CD4-positive, alpha-beta T cell treated with Interleukin-15 for 4 hours (primary cell): Measurements from ENCODE around the gene SLC39A1.
"Not testable (repeated sequence)": the region's sequence is repeated elsewhere in the genome, so short reads cannot be mapped to it uniquely, and the experiment has no call there.

Experiments
- DNase-seq: peaks from one replicate; pipeline ENCODE4 v3.0.0-alpha.2; 2020; ENCODE audit warnings: low spot score

The SLC39A1 gene

DNA sequence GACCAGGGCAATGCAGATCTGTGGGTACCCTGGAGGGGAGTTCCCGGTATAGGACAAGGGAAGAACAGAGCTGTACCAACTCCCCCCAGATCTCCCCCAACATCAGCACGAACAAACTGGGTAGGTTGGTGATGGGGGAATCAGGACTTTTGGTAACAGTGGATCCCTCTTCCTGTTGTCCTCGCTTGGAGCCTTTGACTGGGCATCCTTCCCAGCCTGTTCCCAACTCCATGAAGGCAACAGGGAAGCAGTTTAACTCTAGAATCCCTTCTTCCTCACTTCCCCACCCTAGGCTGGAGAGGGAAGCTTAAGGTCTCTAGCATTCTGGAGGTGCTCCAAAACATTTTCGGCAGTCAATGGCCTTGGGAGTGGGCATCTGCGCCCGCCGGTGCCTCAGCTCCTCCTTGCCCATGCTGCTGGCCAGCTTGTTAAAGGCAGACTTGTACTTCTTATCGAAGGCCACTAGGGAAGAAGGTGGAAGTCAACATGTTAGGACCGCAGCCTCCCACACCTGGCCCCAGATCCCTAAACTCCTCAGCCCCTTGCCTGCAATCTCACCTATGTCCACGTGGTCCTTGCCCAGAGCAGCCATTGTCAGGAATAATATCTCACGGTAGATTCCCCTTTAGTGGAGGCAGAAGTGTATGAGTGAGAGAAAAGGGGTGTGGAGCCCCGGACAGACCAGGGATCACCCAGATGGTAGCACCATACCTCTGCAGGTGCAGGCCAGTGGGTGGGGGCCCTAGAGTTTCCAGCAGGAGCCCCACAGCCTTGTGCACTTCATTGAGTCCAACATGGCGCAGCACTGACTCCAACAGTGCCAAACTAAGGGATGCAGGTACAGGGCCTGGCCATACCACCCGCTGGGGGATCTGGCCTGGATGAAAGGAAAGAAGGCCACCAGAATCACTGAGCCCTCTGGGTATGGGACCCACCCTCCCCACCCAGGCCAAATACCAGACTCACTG lies 33.1 kb downstream of the SLC39A1 start:
- DNase-seq, result no peak

DNA sequence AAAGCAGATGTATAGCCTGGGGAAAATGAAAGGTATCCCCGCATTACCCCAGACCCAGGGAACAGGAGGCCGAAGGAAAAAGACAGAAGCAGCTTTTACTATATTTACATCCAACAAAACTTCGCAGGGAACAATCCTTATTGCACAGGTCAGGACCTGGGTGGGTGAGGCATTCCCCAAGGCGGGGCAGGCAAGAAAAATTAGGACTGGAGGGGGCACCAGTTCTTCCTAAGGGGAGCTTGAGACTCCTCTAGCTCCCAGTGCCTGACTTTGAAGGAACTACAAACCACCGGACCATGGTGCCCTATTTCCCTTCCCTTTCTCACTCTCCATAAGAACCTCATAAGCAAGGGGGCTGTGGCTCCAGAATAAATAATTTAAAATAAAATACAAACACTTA lies 33.9 kb downstream of the SLC39A1 start:
- DNase-seq, result no peak

DNA sequence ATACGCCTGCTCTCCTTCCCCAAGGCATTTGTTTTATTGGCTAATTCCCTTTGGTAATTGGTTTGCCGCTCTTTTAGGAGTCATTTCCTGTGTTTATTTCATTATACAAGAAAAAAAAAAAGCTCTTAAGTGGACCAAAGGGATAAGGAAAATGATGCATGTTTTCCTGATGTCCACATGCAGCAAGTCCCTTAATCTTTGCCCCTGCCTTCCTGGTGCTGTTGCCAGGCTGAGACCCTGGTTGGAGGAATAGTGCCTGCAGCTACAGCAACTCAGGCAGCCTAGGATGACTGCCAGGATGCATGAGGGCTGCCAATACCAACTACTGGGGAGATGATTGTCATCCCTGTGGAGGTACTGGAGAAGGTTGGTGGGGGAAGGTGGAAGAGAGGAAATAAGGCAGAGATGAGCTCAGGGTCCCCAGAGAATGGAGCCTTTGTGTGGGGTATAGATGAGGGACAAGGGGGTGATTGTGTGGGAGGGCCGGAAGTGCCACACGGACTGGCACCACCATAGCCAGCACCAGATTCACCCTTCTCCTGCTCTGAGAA lies 34.5 kb downstream of the SLC39A1 start:
- DNase-seq, result no peak

DNA sequence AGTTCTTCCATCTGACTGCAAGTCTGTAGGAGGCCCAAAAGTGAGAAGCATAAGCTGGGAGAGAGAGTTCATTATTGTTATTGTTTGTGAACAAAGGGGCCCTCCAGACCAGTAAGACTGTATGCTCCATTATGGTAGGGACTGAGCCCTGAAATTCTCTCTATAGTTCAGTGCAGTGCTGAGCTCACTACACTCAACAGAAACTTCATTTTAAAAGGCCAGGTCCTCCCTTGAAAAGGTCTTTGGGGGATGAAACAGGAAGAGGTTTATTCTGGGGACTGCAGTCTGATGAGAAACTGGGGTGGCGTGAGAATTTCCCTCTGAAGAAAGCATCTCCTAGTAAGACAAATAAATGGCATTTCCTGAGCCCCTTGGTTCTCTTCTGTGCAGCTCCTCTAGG lies 35.1 kb downstream of the SLC39A1 start:
- no peak for DNase-seq

DNA sequence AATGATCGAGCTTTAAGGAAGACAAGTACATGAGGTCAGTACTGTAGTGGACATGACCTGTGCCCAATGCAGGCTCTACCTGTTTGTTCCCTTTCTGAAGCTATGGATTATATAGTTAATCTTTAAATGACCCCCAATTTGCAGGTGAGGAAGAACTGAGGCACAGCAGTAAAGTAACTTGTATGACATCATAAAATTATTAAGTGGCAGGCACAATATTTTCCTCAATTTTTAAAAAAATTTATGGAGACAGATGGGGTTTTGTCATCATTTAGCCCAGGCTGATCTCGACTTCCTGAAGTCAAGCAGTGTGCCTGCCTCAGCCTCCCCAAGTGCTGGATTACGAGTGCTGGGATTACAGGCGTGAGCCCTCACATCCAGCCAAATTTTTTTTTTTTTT lies 36.9 kb downstream of the SLC39A1 start:
- no peak for DNase-seq

DNA sequence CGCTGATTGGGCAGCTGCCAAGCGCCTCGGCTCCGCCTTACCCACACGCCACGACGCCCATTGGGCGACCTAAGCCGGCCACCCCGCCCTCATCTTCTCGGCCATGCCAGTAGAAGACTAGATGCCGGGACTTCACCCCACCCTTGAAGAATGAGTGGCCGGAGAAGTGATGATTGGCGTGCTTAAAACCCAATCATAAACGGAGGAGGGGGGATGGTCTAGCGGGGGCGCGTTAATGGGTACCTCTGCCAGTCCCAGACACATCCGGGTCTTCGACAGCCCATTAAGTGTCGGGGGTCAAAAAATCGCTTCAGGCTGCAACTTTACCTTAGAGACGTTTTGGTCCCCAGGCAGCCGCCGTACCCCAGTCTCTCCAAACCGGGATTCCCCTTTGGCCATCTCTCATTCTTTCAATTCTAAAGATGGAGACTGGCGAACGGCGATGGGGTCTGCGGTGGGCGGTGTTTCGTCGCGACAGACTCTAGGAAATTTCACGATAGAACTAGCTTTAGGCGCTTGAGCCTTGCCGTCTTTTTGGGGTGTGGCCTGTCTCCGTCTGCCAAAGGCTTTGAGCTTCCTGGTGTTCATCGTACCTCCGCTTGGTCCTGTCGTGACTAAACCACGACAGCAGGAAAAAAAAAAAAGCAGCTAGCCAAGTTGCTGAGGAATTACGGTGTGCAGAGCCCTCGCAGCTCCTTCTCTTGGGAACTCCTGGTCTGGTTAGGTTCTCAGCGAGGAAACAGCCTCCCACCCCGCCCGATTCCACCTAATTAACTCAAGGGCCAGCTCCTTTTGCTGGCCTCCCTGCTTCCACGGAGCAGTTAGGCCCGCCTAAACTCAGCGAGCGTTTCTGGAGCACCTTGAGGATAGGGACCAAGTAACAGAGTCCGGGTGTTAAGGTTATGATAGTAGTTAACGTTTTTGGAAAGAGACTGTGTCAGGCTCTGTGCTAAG lies 40.1 kb downstream of the SLC39A1 start, which contains the start of gene GATAD2B:
Gene GATAD2B (minus strand): TSS at position 1 of the 954 bp plus-strand sequence. CDS start 94,625 bp downstream, outside the sequence.
- DNase-seq, result peak; percentile 100

DNA sequence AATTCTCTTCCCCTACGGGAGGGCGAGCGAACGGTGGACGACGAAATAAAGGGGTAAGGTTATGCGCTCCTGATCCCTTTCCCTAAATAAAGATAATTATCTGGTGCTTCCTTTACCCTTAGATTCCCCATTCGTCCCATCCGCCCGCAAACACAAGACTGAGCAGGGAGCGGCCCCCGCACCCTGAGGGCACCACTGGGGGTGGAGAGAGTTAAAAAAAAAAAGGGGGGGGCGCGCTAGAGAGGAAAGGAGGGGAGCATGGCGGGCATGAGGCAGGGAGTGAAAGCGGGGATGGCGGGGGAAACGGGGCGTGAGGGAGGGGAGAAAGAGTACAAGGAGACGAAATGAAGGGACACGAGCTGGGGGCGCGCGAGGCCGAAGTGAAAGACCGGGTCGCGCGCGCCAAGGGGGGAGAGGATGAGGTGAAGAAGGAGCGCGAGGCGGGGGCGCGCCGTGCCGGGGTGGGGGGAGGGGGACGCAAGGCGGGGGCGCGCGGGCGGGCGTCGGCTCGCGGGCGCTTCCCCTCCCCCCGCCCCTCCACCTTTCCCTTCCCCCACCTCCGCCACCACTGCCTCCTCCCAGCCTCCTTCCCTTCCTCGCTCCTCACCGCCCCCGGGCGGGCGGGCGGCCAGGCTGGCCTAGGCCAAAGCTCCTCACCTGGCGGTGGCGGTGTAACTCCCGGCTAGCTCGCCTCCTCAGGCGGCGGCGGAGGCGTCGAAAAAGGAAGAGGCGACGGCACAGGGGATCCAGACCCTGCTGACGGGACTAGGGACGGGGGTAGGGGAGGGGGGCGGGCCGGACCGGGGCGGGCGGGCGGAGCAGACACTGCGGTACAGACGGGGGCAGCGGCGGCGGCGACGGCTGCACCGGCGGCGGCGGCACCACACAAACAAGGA lies 41.0 kb downstream of the SLC39A1 start:
- DNase-seq, result no peak

DNA sequence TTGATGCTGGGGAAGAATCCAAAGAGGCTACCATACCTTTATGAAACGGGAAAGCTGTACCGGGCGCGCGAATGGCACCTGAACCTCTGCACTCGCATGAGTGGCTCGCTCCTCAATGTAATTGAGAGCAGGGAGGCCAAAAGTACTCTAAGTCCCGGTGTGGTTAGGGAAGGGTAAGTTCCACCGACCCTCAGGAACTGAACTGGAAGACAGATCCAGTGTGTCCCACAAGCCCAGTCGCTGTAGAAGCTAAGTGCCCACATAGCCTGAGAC lies 41.6 kb downstream of the SLC39A1 start:
- DNase-seq, result no peak

DNA sequence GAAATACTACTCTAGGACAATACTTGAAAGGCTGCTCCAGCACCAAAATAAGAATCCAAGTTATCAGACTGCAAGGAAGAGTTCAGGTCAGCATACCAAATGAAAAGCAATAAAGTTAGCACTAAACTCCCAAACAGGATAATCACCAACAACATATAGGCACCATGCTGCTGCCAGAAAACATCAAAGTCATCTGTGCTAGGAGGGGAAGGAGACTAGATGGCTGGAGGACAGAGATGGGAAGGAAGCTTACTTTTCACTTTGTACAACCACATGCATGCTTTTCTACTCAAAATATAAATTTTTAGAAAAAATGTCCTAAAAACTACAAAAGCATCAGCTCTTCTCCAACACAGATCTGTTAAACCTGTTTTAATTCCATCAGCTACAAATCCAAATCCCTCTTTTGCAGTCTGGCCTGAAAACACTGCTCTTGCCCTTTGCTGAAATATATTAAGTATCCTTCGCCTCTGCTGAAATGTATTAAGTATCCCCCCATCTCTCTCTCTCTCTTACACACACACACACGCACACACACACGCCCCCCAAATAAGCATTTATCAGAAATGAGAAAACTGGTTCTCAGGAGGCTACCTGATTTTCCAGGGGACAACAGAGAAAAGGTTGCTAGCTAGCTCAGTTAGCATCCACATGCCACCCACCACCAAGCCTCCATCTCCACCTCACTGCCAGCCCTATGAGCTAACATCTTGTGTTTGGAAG lies 42.1 kb downstream of the SLC39A1 start:
- DNase-seq, result no peak

DNA sequence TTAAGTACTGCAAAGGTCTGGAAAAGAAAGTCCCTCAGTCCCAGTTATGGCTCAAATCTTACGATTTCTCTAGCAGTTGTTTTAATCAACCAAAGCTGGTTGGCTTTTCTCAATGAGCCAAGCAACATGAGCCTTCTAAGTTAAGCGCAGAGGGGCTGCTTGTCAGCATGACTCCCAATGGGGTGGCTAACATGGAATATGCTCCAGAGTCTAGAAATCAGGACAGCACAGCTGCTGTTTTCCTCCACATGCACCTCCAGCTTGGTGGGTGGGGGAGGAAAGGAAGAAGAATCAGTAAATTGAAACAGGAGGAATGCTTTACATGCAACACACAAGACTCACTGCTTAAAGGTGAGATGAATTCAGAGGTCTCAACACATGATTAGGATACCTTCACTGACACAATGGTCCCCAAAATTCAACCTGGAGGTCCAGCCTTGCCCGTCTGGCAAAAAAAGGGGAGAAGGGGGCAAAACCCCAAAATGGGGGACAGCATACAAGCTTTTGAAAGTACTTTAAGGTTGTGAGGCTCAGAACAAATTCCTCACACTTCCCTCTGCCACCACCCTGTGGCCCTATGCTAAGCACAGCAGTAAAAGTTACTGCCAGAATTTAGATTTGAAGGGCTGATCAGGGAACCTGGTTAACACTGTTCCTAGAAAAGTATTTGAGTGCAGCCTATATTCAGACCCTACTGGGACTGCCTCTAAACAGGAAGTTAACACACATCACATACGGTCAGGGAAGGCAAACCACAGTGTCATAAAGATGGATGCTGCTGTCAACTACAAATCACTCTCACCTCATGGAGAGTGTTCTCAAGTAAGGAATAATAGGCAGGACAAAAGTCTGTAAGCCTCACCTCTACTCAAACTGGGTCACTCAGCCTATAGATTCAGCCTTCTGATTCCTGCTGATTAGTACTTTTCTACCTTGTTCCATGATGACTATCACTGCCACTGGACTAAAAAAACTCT lies 43.2 kb downstream of the SLC39A1 start:
- peak; percentile 70 for DNase-seq

DNA sequence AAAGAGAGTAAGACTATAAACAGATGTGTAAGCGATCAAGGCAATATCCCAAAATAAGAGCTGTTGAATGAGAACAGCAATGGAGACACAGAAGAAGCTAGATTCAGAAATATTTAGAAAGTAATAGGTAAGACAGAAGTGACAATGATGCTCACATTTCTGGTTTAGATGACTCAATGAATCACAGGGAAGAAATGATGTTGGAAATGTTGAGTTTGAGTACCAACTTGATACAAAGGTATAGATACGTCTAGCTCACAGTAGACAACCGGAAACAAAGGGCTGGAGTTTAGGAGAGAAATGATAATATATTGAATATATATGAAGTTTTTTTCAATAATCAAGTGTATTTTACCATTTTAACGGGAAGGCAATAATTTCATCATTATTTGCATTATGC lies 47.0 kb downstream of the SLC39A1 start:
- DNase-seq, result no peak

DNA sequence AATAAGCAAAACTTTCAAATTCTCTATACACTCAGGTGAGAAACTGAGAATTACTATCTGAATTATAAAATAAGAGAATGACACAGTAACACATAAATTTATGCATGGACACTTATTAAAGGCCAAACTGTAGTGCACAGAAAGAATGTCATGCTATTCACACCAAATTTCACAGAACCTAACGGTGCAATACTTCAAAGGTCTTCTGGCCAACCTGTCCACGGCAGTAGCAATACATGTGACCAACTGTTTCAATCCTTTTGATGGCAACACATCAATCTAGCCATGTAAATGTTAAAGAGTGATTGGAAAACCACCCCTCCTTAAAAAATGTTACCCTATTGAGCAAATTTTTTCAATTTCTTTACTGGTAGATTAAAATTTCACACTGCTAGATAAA lies 51.0 kb downstream of the SLC39A1 start:
- DNase-seq, result no peak

DNA sequence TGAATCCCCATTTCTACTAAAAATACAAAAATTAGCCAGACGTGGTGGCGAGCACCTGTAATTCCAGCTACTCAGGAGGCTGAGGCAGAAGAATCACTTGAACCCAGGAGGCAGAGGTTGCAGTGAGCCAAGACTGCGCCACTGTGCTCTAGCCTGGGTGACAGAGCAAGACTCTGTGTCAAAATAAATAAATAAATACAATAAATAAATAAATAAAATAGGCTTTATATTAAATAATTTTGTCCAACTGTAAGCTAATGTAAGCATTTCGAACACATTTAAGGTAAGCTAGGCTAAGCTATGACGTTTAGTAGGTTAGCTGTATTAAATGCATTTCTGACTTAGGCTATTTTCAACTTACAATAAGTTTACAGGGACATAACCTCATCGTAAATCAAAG lies 52.8 kb downstream of the SLC39A1 start:
- DNase-seq, result not testable (repeated sequence)
